Mononuclear cell (primary cell): ENCODE measurements around the gene CLEC20A. TPM values are rescaled to one million over a fixed set of nuclear protein-coding genes. Genes with fewer than 3 reads are reported as not detected.

ENCODE experiments used
- H3K27me3 ChIP-seq: 2 replicates; pipeline ENCODE4 v1.6.0; 2011; ENCODE audit warnings: low read length, control low read depth; ENCODE audit not compliant: insufficient read depth
- H3K4me1 ChIP-seq: 2 replicates; pipeline ENCODE4 v1.5.1; 2011; ENCODE audit warnings: mild to moderate bottlenecking, low read length, control low read depth; ENCODE audit not compliant: insufficient read depth
- H3K4me3 ChIP-seq: 2 replicates; pipeline ENCODE4 v1.5.1; 2011; ENCODE audit warnings: mild to moderate bottlenecking, low read length, moderate library complexity
- H3K9me3 ChIP-seq: 2 replicates; pipeline ENCODE4 v1.5.1; 2011; ENCODE audit warnings: low read depth, mild to moderate bottlenecking, control low read depth, low read length
- total RNA-seq: library from RNA; depleted of rRNA; stranded (reverse); fragments of >200 nt; gene quantifications from one replicate; pipeline ENCODE4 v1.2.3, GENCODE V29; 2012

Gene CLEC20A
- total RNA-seq, 1 donor = 0.21 TPM

DNA sequence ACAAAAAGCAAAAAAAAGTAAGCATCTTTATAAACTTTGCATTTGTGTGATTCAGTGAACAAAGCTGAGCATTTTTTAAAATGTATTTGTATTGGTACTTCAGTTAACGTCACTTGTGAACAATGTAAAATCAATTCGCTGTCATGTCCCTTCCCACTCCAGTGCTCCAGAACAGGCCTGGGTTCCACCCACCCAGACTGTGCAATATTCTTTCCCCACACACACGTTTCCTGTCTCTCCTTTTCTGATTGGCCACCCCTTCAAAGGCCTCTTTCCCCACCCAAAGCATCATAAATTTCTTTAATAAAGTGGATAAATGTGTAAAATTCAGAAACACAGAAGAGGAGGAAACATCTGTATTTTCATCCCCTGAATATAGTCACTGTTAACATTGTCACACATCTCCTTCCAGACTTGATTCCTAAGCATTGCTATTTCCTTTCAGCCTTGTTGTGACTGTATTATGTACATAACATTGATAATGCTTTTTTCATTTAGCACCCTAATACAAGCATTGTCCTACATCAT, 12.0 kb downstream of the CLEC20A start:
- H3K4me3 ChIP-seq = no peak overlapping the region

GRCh38 chr1:178483251-178483957, 13.4 kb downstream of the CLEC20A start:
- Histone ChIP-seq H3K9me3 (no peaks in the 10 kb centered on the region), H3K27me3 (no peaks in the 10 kb centered on the region), H3K4me1 (peaks cover 7% of the 10 kb centered on the region), H3K4me3 (no peak overlapping the region)

More for the DNA sequence above, 12.0 kb downstream of the CLEC20A start:
- H3K4me1 ChIP-seq = peaks cover 7% of the 10 kb centered on the region
- H3K9me3 ChIP-seq = no peaks in the 10 kb centered on the region
- H3K27me3 ChIP-seq = no peaks in the 10 kb centered on the region

- Histone ChIP-seq H3K4me1 (no peaks in the 10 kb centered on the region), H3K9me3 (no peaks in the 10 kb centered on the region), H3K4me3 (no peak overlapping the region), H3K27me3 (no peaks in the 10 kb centered on the region)
Measured at GRCh38 chr1:178477841-178478240, 18.9 kb downstream of the CLEC20A start.

DNA sequence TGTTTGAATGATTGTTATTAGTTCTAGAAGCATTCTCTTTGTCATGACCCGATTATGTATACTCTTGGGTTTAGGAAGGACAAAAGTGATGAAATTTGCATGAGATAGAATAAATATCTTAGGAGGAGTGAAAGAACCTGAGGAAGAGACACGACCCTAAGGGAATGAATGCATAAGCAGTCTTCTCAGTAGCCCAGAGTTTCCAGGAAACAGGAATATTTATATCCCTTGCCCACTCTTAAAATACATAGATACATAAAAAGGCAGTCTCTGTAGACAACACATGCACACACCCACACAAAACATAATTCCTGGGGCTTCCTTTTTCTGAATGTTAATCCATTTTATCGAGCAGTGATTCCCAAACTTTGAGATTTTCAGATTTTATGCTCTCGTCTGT, 19.4 kb downstream of the CLEC20A start:
- Histone ChIP-seq H3K27me3 (no peaks in the 10 kb centered on the region), H3K9me3 (no peaks in the 10 kb centered on the region), H3K4me3 (no peak overlapping the region), H3K4me1 (no peaks in the 10 kb centered on the region)

DNA sequence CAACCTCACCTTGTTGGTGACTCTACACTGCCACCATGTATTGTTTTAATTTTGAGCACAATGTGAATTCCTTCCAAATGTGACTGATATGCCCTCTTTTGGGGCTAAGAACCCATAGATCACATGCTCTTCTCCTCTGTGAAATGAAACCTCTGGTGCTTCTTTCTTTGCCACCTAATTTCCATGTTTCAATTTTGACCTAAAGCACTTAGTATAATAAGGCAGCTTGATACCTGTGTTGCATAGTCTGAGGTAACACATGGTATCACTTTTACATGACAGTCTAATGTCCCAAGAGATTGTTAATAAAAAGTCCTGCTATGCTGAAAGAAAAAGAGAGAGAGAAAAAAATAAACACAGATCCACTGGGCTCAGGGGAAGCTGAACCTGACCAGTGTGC, 24.2 kb downstream of the CLEC20A start:
- Histone ChIP-seq H3K9me3 (no peaks in the 10 kb centered on the region), H3K27me3 (no peaks in the 10 kb centered on the region), H3K4me3 (no peak overlapping the region), H3K4me1 (no peaks in the 10 kb centered on the region)

DNA sequence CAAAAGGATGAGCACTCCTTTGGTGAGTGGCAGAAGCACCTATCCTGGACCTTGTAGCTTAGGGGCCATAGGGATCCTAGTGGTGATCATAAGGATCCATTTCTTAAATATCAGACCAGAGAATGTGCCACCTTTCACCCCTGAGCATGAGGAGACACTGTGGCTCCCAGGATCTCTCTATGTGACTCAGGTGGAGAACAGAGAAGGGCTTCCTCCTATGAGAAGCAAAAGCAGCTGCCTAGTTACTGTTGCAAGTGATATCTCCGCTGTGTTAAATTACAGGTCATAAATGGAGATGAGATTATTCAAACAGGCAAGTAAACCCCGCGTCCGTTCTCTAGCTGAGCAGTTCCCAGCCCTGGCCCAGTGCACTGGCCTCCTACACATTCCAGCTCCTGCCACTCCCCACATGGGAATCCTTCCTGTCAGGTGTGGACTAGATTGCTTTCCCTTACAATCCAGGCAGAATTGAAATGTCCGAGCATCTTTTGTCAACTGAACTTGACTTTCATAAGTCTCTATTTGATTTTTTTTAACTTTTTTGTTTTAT, 26.3 kb downstream of the CLEC20A start:
- Histone ChIP-seq H3K4me1 (no peaks in the 10 kb centered on the region), H3K27me3 (no peaks in the 10 kb centered on the region), H3K4me3 (no peak overlapping the region), H3K9me3 (no peaks in the 10 kb centered on the region)

DNA sequence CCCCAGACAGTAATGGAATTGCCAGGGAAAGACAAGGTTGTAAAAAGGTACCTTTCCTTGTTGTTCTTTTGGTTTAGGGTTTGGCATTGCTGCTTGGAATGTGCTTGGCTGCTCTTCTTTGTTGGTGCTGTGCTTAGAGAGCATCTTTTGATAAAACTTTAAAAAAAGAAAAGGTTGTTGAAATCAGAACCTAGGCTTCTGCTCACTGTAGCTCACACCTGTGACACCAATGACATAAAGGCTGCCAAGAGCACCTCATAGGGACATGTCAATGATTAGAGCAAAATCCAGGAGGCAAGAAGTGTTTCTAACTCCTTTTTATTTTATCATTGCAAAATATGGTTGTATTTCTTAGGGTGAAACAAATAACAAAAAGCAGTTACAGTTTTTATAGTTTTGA, 28.9 kb downstream of the CLEC20A start:
- Histone ChIP-seq H3K27me3 (no peaks in the 10 kb centered on the region), H3K4me3 (no peak overlapping the region), H3K9me3 (no peaks in the 10 kb centered on the region), H3K4me1 (no peaks in the 10 kb centered on the region)

DNA sequence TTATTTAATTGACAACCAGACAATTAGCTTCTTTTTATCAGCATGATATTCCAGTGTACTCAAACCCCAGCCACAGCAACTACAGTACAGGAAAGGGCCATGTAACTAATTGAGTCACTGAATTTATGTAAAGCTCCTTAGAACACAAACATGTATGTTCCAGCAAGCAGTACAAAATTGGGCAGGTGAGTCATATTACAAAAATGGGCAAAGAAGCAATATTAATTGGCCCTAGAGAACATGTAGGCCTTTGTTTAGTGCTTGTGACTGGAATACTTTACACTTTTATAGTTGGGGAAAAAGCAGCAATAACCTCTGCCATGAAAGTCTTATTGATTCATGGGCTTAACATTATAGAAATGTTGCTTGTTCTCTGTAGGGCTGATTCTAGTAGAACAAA, 31.8 kb downstream of the CLEC20A start:
- Histone ChIP-seq H3K27me3 (no peaks in the 10 kb centered on the region), H3K4me1 (no peaks in the 10 kb centered on the region), H3K4me3 (no peak overlapping the region), H3K9me3 (no peaks in the 10 kb centered on the region)

GRCh38 chr1:178464566-178464965, 32.2 kb downstream of the CLEC20A start:
- no peak overlapping the region for H3K4me3 ChIP-seq
- H3K4me1 ChIP-seq = no peaks in the 10 kb centered on the region
- no peaks in the 10 kb centered on the region for H3K27me3 ChIP-seq
- no peaks in the 10 kb centered on the region for H3K9me3 ChIP-seq

DNA sequence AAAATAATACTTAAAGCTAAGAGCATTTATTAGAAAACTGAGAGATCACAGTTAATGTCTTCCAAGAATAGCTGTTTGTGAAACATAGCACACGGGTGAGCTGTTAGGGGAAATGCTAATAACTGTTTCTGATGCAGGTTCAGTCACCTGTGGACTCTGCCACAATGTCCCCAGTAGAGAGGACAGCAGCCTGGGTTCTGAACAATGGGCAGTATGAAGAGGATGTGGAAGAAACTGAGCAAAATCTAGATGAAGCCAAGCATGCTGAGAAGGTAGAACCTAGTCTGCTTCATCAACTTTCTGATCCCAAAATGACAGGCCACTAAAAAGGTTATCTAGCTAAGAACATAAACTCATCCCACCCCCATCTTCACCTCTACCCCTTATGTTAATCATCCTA, 32.6 kb downstream of the CLEC20A start:
- Histone ChIP-seq H3K4me1 (no peaks in the 10 kb centered on the region), H3K9me3 (no peaks in the 10 kb centered on the region), H3K4me3 (no peak overlapping the region), H3K27me3 (no peaks in the 10 kb centered on the region)

DNA sequence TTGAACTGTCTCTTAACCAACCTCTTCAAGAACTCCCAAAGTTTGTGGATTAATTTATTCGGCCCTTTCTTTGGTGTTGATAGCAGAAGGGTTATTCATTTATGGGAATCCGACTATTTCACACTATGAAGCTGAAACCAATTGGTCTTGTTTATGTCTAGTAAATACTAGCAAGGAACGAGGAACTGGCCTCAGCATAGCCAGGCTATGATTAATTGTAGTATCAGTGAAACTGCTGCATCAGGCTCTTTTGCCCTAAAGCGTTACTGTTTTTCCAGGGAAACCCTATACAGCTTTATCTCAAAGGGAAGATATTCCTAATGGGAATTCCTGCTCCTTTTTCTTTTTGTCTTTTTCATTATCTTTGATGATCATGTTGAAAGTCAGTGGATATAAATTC, 35.1 kb downstream of the CLEC20A start:
- Histone ChIP-seq H3K4me1 (no peaks in the 10 kb centered on the region), H3K4me3 (no peak overlapping the region), H3K27me3 (no peaks in the 10 kb centered on the region), H3K9me3 (no peaks in the 10 kb centered on the region)

- Histone ChIP-seq H3K4me3 (no peak overlapping the region), H3K4me1 (no peaks in the 10 kb centered on the region), H3K27me3 (no peaks in the 10 kb centered on the region), H3K9me3 (no peaks in the 10 kb centered on the region)
Measured at GRCh38 chr1:178461104-178461503, 35.7 kb downstream of the CLEC20A start.

DNA sequence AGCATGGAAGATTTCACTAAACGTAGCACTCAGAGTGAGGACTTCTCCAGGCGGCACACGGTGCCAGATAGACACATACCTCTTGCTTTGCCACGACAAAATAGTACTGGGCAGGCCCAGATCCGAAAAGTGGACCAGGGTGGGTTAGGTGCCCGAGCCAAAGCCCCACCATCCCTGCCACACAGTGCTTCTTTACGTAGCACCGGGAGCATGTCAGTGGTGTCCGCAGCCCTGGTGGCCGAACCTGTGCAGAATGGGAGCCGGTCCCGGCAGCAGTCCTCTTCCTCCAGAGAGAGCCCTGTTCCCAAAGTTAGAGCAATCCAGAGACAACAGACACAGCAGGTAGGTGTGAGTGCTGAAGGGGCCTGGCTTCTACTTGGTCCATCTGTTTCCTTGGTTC, 38.6 kb downstream of the CLEC20A start:
- Histone ChIP-seq H3K9me3 (no peaks in the 10 kb centered on the region), H3K27me3 (no peaks in the 10 kb centered on the region), H3K4me1 (no peaks in the 10 kb centered on the region), H3K4me3 (no peak overlapping the region)

- no peaks in the 10 kb centered on the region for H3K4me1 ChIP-seq
- no peaks in the 10 kb centered on the region for H3K9me3 ChIP-seq
Measured at GRCh38 chr1:178457651-178458050, 39.1 kb downstream of the CLEC20A start.

DNA sequence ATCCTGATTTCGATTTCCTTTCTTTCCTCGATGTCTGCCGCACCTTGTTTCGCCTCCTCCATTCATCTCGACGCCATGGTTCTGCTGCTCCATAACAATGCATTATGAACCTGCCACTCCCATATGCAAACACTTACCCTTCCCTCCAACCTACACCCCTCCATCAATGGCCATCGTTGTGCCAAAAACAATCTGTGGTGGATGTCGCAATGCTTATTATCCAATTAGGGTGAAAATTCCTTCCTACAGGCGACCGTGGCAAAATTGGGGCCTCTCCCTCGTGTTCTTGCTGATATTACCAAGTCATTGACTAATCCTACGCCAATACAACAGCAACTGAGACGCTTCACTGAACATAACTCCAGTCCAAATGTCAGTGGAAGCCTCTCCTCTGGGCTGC, 40.3 kb downstream of the CLEC20A start:
- Histone ChIP-seq H3K27me3 (no peaks in the 10 kb centered on the region), H3K9me3 (no peaks in the 10 kb centered on the region), H3K4me3 (no peak overlapping the region), H3K4me1 (no peaks in the 10 kb centered on the region)

More at GRCh38 chr1:178457651-178458050, 39.1 kb downstream of the CLEC20A start:
- H3K27me3 ChIP-seq = no peaks in the 10 kb centered on the region
- H3K4me3 ChIP-seq = no peak overlapping the region

DNA sequence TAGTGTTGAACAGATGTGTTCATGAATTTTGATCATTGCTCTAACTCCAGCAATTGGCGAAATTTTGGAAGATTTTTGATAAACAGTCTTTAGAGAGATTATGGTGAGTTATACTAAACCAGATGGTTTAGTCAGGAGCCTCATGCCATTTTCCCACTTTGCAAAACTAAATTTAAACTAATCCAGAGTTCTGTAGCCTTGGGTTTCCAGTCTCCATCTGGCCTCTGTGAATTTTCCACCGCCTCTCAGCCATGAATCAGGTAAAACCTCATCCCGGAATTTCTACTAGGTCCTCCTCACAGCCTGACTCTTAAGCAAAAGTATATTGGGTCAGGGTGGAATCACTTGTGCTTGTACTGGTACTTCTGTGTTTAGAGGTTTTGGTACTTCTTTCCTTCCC, 44.8 kb downstream of the CLEC20A start:
- H3K4me1 ChIP-seq = no peaks in the 10 kb centered on the region

More for the DNA sequence above, 44.8 kb downstream of the CLEC20A start:
- Histone ChIP-seq H3K9me3 (no peaks in the 10 kb centered on the region), H3K27me3 (no peaks in the 10 kb centered on the region), H3K4me3 (no peak overlapping the region)
